Right cardiac atrium (tissue), 5 donors: ENCODE data around the gene CCSER2. TPM values are rescaled to one million over a fixed set of nuclear protein-coding genes. Genes with fewer than 3 reads are reported as not detected.

ENCODE experiments used
- ATAC-seq, 2 donors: fragments of 200-7000 bp; cut with Tn5 transposase; one replicate each; pipeline versions ENCODE4 v1.8.0 to v1.9.1; 2020; ENCODE audit warnings: moderate library complexity in 2 of 2, mild to moderate bottlenecking in 1 of 2
- DNase-seq, 3 donors: peaks; one replicate each; pipeline ENCODE4 v3.0.0-alpha.2; 2020
- H3K27ac ChIP-seq: one replicate; pipeline ENCODE4 v1.5.1; 2013; ENCODE audit warnings: mild to moderate bottlenecking, low read length, control low read depth, moderate library complexity
- H3K27me3 ChIP-seq: one replicate; pipeline ENCODE4 v1.6.1; 2013; ENCODE audit not compliant: control insufficient read depth, insufficient read depth
- H3K4me1 ChIP-seq: one replicate; pipeline ENCODE4 v1.6.1; 2013; ENCODE audit warnings: low read length; ENCODE audit not compliant: control insufficient read depth, insufficient read depth
- H3K4me3 ChIP-seq: one replicate; pipeline ENCODE4 v1.5.1; 2013; ENCODE audit warnings: low read length, control low read depth
- H3K9me3 ChIP-seq: one replicate; pipeline ENCODE4 v1.6.1; 2013; ENCODE audit warnings: low read length; ENCODE audit not compliant: control insufficient read depth
- WGBS: extraction: QIAGEN DNeasy Blood & Tissue Kit; methylation state at CpG from one replicate; pipeline ENCODE4 v1.1.7; 2013; 5-methylcytosine and 5-hydroxymethylcytosine counted together
- intact Hi-C, 4 donors: fragments of 100-400 bp; cut with DNase I; formaldehyde crosslinking; loops; one replicate each; pipeline versions ENCODE4 v1.11.0 to v1.14.0; 2022 to 2023
- polyA plus RNA-seq: library from polyadenylated mRNA; stranded (reverse); fragments of 200-250 nt; gene quantifications from one replicate; pipeline ENCODE4 v1.2.3, GENCODE V29; 2013
- total RNA-seq, 4 donors: library from RNA; stranded (reverse); fragmentation: NEBNext Ultra II Directional; extraction: Animal tissue kit (Norgen Biotek cat#: 25700); gene quantifications; one replicate each; pipeline ENCODE4 v1.2.1, GENCODE V29; 2021
- donor health status: healthy with polysubstance abuse.
- donor health status: DM: no; HTN: yes; CAD: no.
- donor health status: DM: no; HTN: no; CAD: no.
- donor health status: DM: no; HTN: yes; CAD: no; lungs with severe emphysema.
- donor health status: DM: yes; HTN: yes; CAD: no.

CCSER2 gene
- total and polyA plus RNA-seq, 5 donors = 30.7 to 176 (median 148) TPM

DNA sequence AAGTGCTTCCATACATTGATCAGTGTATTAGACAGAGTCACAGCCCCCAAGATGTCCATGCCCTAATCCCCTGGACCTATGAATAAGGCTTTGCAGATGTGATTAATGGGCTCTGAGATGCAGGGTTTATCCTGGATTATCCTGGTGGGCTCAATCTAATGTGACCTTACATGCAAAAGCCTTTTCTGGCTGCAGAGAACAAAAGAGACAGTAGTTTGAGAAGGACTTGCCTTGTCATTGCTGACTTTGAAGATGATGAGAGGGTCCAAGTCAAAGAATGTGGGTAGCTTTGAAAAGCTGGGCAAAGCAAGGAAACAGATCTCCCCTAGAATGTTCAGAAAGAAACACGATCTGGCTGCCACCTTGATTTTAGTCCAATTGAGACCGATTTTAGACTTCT lies 238.7 kb downstream of the CCSER2 start:
- 42% methylated on average over 2 of the region's 2 CpGs for WGBS
- ATAC-seq (no peak), DNase-seq (no peak)
- H3K4me1 ChIP-seq = no peaks in the 10 kb centered on the region
- H3K27me3 ChIP-seq = no peaks in the 10 kb centered on the region
- intact Hi-C loops = no loop called here
- H3K9me3 ChIP-seq = no peaks in the 10 kb centered on the region
- no peak overlapping the region for H3K27ac ChIP-seq
- no peak overlapping the region for H3K4me3 ChIP-seq

Other genes starting within 250 kb of the CCSER2 start
- gene GHITM, start 189.1 kb upstream of the CCSER2 start, total RNA-seq = 100 to 1,000 TPM; 274 to 310 (median 296) TPM
- 430 TPM for gene GHITM, start 189.1 kb upstream of the CCSER2 start, polyA plus RNA-seq
- gene GPR15LG, start 154.8 kb upstream of the CCSER2 start, total RNA-seq = not detected
- gene GPR15LG, start 154.8 kb upstream of the CCSER2 start, polyA plus RNA-seq = not detected
- gene CDHR1, start 134.1 kb upstream of the CCSER2 start, total RNA-seq = 1 to 10 TPM; 2.4 to 9.1 (median 5.3) TPM
- gene CDHR1, start 134.1 kb upstream of the CCSER2 start, polyA plus RNA-seq = 3.6 TPM
- gene LRIT2, start 103.0 kb upstream of the CCSER2 start, total RNA-seq = not detected
- gene LRIT2, start 103.0 kb upstream of the CCSER2 start, polyA plus RNA-seq = not detected
- under 1 TPM in 1 of 4 donors, not detected in 3; 0.09 TPM for gene LRIT1, start 87.0 kb upstream of the CCSER2 start, total RNA-seq
- not detected for gene LRIT1, start 87.0 kb upstream of the CCSER2 start, polyA plus RNA-seq
- under 1 TPM in 3 of 4 donors, not detected in 1; 0.36 to 0.79 (median 0.49) TPM for gene RGR, start 83.5 kb upstream of the CCSER2 start, total RNA-seq
- gene RGR, start 83.5 kb upstream of the CCSER2 start, polyA plus RNA-seq = 2.2 TPM